Measurements from ENCODE around the gene CDHR1. TPM values are rescaled to one million over a fixed set of nuclear protein-coding genes. Genes with fewer than 3 reads are reported as not detected.

CDHR1 gene
- total and polyA plus RNA-seq, 7 donors, result 0.03 to 0.37 TPM; not detected in 5

DNA sequence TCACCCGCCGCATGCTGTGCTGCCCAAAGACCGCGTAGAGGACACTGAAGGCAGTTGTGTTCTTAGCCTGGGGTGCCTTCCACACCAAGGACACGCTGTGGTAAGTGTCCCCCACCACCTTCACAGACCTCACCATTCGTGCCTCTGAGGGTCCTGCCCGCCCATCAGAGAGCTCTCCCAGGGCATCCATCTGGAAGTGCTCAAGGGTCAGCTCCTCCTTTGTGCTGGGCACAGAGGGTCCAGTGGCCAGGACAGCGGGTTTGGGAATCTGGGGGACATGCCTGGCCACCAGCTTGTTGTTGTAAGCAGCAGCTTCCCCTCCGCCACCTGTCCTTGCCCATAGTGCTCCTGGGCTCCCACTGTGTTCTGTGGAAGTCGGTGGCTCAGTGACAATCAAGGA, 38.0 kb downstream of the CDHR1 start:
- no peaks in the 10 kb centered on the region for H3K9me3 ChIP-seq
- H3K27ac ChIP-seq, result no peak overlapping the region
- ATAC-seq (no peak), DNase-seq (no peak)
- no peaks in the 10 kb centered on the region for H3K36me3 ChIP-seq (ENCODE audit: insufficient read depth in 1 of 2, low read depth in 1 of 2)
- no peak overlapping the region for H3K4me3 ChIP-seq
- TF ChIP-seq, protein P1, sequence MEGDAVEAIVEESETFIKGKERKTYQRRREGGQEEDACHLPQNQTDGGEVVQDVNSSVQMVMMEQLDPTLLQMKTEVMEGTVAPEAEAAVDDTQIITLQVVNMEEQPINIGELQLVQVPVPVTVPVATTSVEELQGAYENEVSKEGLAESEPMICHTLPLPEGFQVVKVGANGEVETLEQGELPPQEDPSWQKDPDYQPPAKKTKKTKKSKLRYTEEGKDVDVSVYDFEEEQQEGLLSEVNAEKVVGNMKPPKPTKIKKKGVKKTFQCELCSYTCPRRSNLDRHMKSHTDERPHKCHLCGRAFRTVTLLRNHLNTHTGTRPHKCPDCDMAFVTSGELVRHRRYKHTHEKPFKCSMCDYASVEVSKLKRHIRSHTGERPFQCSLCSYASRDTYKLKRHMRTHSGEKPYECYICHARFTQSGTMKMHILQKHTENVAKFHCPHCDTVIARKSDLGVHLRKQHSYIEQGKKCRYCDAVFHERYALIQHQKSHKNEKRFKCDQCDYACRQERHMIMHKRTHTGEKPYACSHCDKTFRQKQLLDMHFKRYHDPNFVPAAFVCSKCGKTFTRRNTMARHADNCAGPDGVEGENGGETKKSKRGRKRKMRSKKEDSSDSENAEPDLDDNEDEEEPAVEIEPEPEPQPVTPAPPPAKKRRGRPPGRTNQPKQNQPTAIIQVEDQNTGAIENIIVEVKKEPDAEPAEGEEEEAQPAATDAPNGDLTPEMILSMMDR (IDR thresholded peaks at IDR 0.05), result no peak
- no peaks in the 10 kb centered on the region for H3K4me1 ChIP-seq
- intact Hi-C loops (cut with DNase I), result no loop called here
- WGBS, 3 donors, result 85 to 89% (median 88%) methylated on average over 10 of the region's 10 CpGs
- H3K27me3 ChIP-seq (ENCODE audit: insufficient read depth in 3 of 3, low read length in 2 of 3), result peaks cover 0 to 8% (median 3%) of the 10 kb centered on the region in 3 donors

DNA sequence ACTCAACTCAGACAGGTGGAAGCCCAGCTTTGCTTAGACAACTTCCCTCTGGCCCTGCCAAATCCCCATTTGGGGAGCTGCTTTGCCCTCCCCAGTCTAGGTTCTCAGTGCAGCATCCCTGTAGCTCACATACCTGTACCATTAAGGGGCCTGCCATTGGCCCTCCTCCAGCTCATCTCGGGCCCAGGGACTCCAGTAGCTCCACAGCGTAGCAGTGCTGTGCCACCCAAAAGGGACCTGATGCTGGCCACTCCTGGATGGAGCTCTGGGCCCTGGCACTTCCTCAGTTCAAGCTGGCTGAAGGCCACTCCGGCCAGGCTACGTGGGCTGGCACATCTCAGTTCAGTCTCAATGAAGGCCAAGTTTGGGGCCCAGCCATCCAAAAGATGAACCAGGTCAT, 39.6 kb downstream of the CDHR1 start:
- DNase-seq (no peak), ATAC-seq (no peak)
- intact Hi-C loops (cut with DNase I), result no loop called here
- Histone ChIP-seq H3K27ac (no peak overlapping the region), H3K36me3 (ENCODE audit: insufficient read depth in 1 of 2, low read depth in 1 of 2) (no peaks in the 10 kb centered on the region), H3K4me1 (no peaks in the 10 kb centered on the region), H3K9me3 (no peaks in the 10 kb centered on the region), H3K27me3 (ENCODE audit: insufficient read depth in 3 of 3, low read length in 2 of 3) (peaks cover 0 to 8% (median 3%) of the 10 kb centered on the region in 3 donors), H3K4me3 (no peak overlapping the region)
- 52 to 78% (median 55%) methylated on average over 4 of the region's 4 CpGs for WGBS, 3 donors
- TF ChIP-seq, protein P1 (IDR thresholded peaks at IDR 0.05), result no peak

GRCh38 chr10:84234479-84234878, 40.1 kb downstream of the CDHR1 start:
- no peak overlapping the region for H3K4me3 ChIP-seq
- H3K9me3 ChIP-seq, result no peaks in the 10 kb centered on the region
- H3K27me3 ChIP-seq (ENCODE audit: insufficient read depth in 3 of 3, low read length in 2 of 3), result peaks cover 0 to 8% (median 3%) of the 10 kb centered on the region in 3 donors
- TF ChIP-seq, protein P1 (IDR thresholded peaks at IDR 0.05), result no peak
- ATAC-seq (no peak), DNase-seq (no peak)
- H3K4me1 ChIP-seq, result no peaks in the 10 kb centered on the region
- no peaks in the 10 kb centered on the region for H3K36me3 ChIP-seq (ENCODE audit: insufficient read depth in 1 of 2, low read depth in 1 of 2)
- no peak overlapping the region for H3K27ac ChIP-seq
- 73 to 90% (median 89%) methylated on average over 4 of the region's 4 CpGs for WGBS, 3 donors
- intact Hi-C loops (cut with DNase I), result no loop called here

- Histone ChIP-seq H3K36me3 (ENCODE audit: insufficient read depth in 1 of 2, low read depth in 1 of 2) (no peaks in the 10 kb centered on the region), H3K4me1 (no peaks in the 10 kb centered on the region), H3K4me3 (no peak overlapping the region), H3K27me3 (ENCODE audit: insufficient read depth in 3 of 3, low read length in 2 of 3) (peaks cover 0 to 11% (median 3%) of the 10 kb centered on the region in 3 donors), H3K9me3 (no peaks in the 10 kb centered on the region), H3K27ac (no peak overlapping the region)
- DNase-seq (no peak), ATAC-seq (no peak)
- intact Hi-C loops (cut with DNase I), result no loop called here
- TF ChIP-seq, protein P1 (IDR thresholded peaks at IDR 0.05), result no peak
- 86 to 89% (median 86%) methylated on average over 4 of the region's 4 CpGs for WGBS, 3 donors
Observed at GRCh38 chr10:84235096-84235495, 40.8 kb downstream of the CDHR1 start.

DNA sequence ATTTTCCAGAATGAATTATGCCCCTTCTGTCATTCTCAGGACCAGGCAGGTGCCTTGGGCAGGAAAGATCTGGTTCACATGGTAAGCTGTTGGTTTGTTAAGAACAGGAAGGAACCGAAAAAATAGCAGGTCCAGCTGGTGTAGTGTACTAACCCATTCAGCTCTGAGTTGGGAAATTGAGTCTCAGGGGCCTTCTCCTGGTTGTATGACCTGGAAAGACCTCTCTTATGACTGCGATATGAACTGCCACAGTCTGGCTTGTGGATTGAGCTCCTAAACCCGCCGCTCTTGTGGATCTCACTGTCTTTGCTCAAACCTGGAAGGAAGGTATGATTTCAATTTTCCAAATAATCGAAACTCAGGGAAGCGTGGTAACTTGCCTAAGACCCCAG, 42.5 kb downstream of the CDHR1 start:
- H3K9me3 ChIP-seq, result no peaks in the 10 kb centered on the region
- peaks cover 0 to 11% (median 2%) of the 10 kb centered on the region in 3 donors for H3K27me3 ChIP-seq (ENCODE audit: insufficient read depth in 3 of 3, low read length in 2 of 3)
- intact Hi-C loops (cut with DNase I), result no loop called here
- no peak overlapping the region for H3K27ac ChIP-seq
- TF ChIP-seq, protein P1 (IDR thresholded peaks at IDR 0.05), result no peak
- no peaks in the 10 kb centered on the region for H3K36me3 ChIP-seq (ENCODE audit: insufficient read depth in 1 of 2, low read depth in 1 of 2)
- no peak overlapping the region for H3K4me3 ChIP-seq
- WGBS, 3 donors, result 82 to 89% (median 84%) methylated on average over 6 of the region's 6 CpGs
- H3K4me1 ChIP-seq, result no peaks in the 10 kb centered on the region
- DNase-seq (no peak), ATAC-seq (no peak)
